Measurements from ENCODE around the gene COL5A1. TPM values are rescaled to one million over a fixed set of nuclear protein-coding genes. Genes with fewer than 3 reads are reported as not detected.

The COL5A1 gene
- polyA plus RNA-seq, 1 donor (not counting 4 experiments of a cell fraction or from before 2014, with no cell fraction given), result 3.1 TPM

DNA sequence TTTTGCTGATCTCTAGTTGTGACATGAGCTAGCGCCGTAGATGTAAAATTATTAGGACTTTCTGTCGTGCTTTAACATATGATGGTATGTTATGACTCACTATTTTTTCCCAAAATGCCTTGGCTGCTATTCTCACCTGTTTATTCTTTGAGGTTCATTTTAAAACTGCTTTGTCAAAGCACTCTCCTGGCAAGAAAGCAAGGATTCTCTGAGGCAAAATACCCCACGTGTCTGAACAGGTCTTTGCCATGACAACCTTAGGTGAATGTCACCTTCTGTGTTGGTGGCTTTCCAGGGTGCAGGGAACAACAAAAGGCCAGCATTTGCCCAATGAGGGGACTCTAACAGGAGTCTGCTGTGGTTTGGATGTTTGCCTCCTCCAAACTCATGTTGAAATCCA lies 30.6 kb upstream of the COL5A1 start:
- Histone ChIP-seq H4K20me1 (ENCODE audit: control insufficient read depth, extremely low read depth, insufficient read depth, low read length) (no peaks in the 10 kb centered on the region), H3K27ac (ENCODE audit: control insufficient read depth, insufficient read depth, low read length) (no peak overlapping the region), H3K4me3 (ENCODE audit: control insufficient read depth in 2 of 3, extremely low read depth in 1 of 3, insufficient read depth in 2 of 3, low read depth in 1 of 3, low read length in 3 of 3) (no peak overlapping the region), H3K36me3 (ENCODE audit: control insufficient read depth in 2 of 2, extremely low read depth in 1 of 2, insufficient read depth in 2 of 2, low read length in 2 of 2) (no peaks in the 10 kb centered on the region), H3K4me1 (ENCODE audit: control insufficient read depth, extremely low read depth, insufficient read depth, low read length) (peaks cover 4% of the 10 kb centered on the region), H2AFZ (ENCODE audit: control insufficient read depth, low read length) (no peak overlapping the region), H3K79me2 (ENCODE audit: control insufficient read depth, insufficient read depth, low read length) (no peaks in the 10 kb centered on the region), H3K9me1 (ENCODE audit: control insufficient read depth, extremely low read depth, insufficient read depth, low read length) (no peaks in the 10 kb centered on the region), H3K27me3 (ENCODE audit: control insufficient read depth, extremely low read depth, insufficient read depth, low read length) (no peaks in the 10 kb centered on the region), H3K9ac (ENCODE audit: control insufficient read depth, extremely low read depth, insufficient read depth, low read length) (no peak overlapping the region), H3K9me3 (ENCODE audit: control insufficient read depth, low read depth, low read length) (peaks cover 2% of the 10 kb centered on the region), H3K4me2 (ENCODE audit: control insufficient read depth, extremely low read depth, insufficient read depth, low read depth, low read length) (peak overlapping the region; percentile 27)
- no peak for FAIRE-seq
- dilution Hi-C loops (cut with MboI; ENCODE audit: extremely low pct_ligation_motif_present, low sequenced_read_pairs), result no loop called here
- TF ChIP-seq EZH2 (IDR thresholded peaks at IDR 0.05; ENCODE audit: low read length) (no peak), CTCF (optimal IDR thresholded peaks at IDR 0.05 in 1 of 3, IDR thresholded peaks at IDR 0.05 in 1 of 3, conservative IDR thresholded peaks at IDR 0.05 in 1 of 3; ENCODE audit: extremely low read depth in 1 of 3, insufficient read depth in 2 of 3, low read length in 3 of 3) (no peak)
- DNase-seq (ENCODE audit: low read depth, low spot score), result no peak

GRCh38 chr9:134612309-134612708 lies 29.3 kb upstream of the COL5A1 start:
- no peaks in the 10 kb centered on the region for H3K36me3 ChIP-seq (ENCODE audit: control insufficient read depth in 2 of 2, extremely low read depth in 1 of 2, insufficient read depth in 2 of 2, low read length in 2 of 2)
- no peaks in the 10 kb centered on the region for H3K27me3 ChIP-seq (ENCODE audit: control insufficient read depth, extremely low read depth, insufficient read depth, low read length)
- H3K9me3 ChIP-seq (ENCODE audit: control insufficient read depth, low read depth, low read length), result peaks cover 2% of the 10 kb centered on the region
- no peak for FAIRE-seq
- H3K9me1 ChIP-seq (ENCODE audit: control insufficient read depth, extremely low read depth, insufficient read depth, low read length), result no peaks in the 10 kb centered on the region
- no peak overlapping the region for H3K4me3 ChIP-seq (ENCODE audit: control insufficient read depth in 2 of 3, extremely low read depth in 1 of 3, insufficient read depth in 2 of 3, low read depth in 1 of 3, low read length in 3 of 3)
- H2AFZ ChIP-seq (ENCODE audit: control insufficient read depth, low read length), result no peak overlapping the region
- H3K4me1 ChIP-seq (ENCODE audit: control insufficient read depth, extremely low read depth, insufficient read depth, low read length), result peaks cover 4% of the 10 kb centered on the region
- DNase-seq (ENCODE audit: low read depth, low spot score), result no peak
- no peak overlapping the region for H3K4me2 ChIP-seq (ENCODE audit: control insufficient read depth, extremely low read depth, insufficient read depth, low read depth, low read length)
- no peak overlapping the region for H3K9ac ChIP-seq (ENCODE audit: control insufficient read depth, extremely low read depth, insufficient read depth, low read length)
- TF ChIP-seq EZH2 (IDR thresholded peaks at IDR 0.05; ENCODE audit: low read length) (no peak), CTCF (optimal IDR thresholded peaks at IDR 0.05 in 1 of 3, IDR thresholded peaks at IDR 0.05 in 1 of 3, conservative IDR thresholded peaks at IDR 0.05 in 1 of 3; ENCODE audit: extremely low read depth in 1 of 3, insufficient read depth in 2 of 3, low read length in 3 of 3) (no peak)
- dilution Hi-C loops (cut with MboI; ENCODE audit: extremely low pct_ligation_motif_present, low sequenced_read_pairs), result no loop called here
- no peaks in the 10 kb centered on the region for H3K79me2 ChIP-seq (ENCODE audit: control insufficient read depth, insufficient read depth, low read length)
- no peak overlapping the region for H3K27ac ChIP-seq (ENCODE audit: control insufficient read depth, insufficient read depth, low read length)
- no peaks in the 10 kb centered on the region for H4K20me1 ChIP-seq (ENCODE audit: control insufficient read depth, extremely low read depth, insufficient read depth, low read length)
